Liver (tissue), 9 donors: ENCODE measurements around the gene NYAP2. TPM values are rescaled to one million over a fixed set of nuclear protein-coding genes. Genes with fewer than 3 reads are reported as not detected.

Experiments used
- DNase-seq: peaks from one replicate; pipeline ENCODE4 v3.0.0-alpha.2; 2017; ENCODE audit warnings: low spot score
- H3K27ac ChIP-seq, 2 donors: one replicate each; pipeline ENCODE4 v1.7.0; 2013; ENCODE audit warnings: inconsistent platforms in 2 of 2, low read length in 2 of 2, control low read depth in 1 of 2, low read depth in 1 of 2, mild to moderate bottlenecking in 1 of 2
- H3K27me3 ChIP-seq, 4 donors: one replicate each; pipeline versions ENCODE4 v1.6.1 to v1.7.0; 2013; ENCODE audit warnings: low read length in 3 of 4, inconsistent platforms in 1 of 4, mild to moderate bottlenecking in 1 of 4, moderate library complexity in 1 of 4; ENCODE audit not compliant: control insufficient read depth in 4 of 4, insufficient read depth in 4 of 4
- H3K36me3 ChIP-seq, 4 donors: one replicate each; pipeline versions ENCODE4 v1.6.1 to v1.7.0; 2013; ENCODE audit warnings: low read length in 3 of 4, mild to moderate bottlenecking in 3 of 4, low read depth in 1 of 4, moderate library complexity in 1 of 4; ENCODE audit not compliant: control insufficient read depth in 4 of 4, insufficient read depth in 3 of 4
- H3K4me1 ChIP-seq, 4 donors: one replicate each; pipeline versions ENCODE4 v1.6.1 to v1.7.0; 2013; ENCODE audit warnings: low read length in 3 of 4, mild to moderate bottlenecking in 3 of 4, moderate library complexity in 1 of 4; ENCODE audit not compliant: control insufficient read depth in 4 of 4, insufficient read depth in 4 of 4
- H3K4me3 ChIP-seq, 3 donors: one replicate each; pipeline versions ENCODE4 v1.6.1 to v1.7.0; 2013; ENCODE audit warnings: low read length in 3 of 3, control low read depth in 1 of 3, low read depth in 1 of 3, mild to moderate bottlenecking in 1 of 3
- H3K9ac ChIP-seq, 2 donors: one replicate each; pipeline ENCODE4 v1.7.0; 2013; ENCODE audit warnings: low read length in 2 of 2, mild to moderate bottlenecking in 2 of 2, moderate library complexity in 2 of 2, control low read depth in 1 of 2, low read depth in 1 of 2
- H3K9me3 ChIP-seq, 4 donors: one replicate each; pipeline versions ENCODE4 v1.6.1 to v1.7.0; 2013; ENCODE audit warnings: low read length in 3 of 4; ENCODE audit not compliant: control insufficient read depth in 4 of 4
- ATF3 ChIP-seq: IDR thresholded peaks from 2 replicates; pipeline ENCODE4 v1.6.1; 2016; ENCODE audit warnings: antibody characterized with exemption
- CTCF ChIP-seq: fragments of 150-350 bp; IDR thresholded peaks from 2 replicates; pipeline ENCODE4 v1.5.1; 2017; ENCODE audit warnings: improper control_type of control experiment, low read depth, low read length; ENCODE audit not compliant: missing input control
- EGR1 ChIP-seq, 2 donors: IDR thresholded peaks; 2 replicates each; pipeline ENCODE4 v1.6.1; 2016 to 2018; ENCODE audit warnings: antibody characterized with exemption in 2 of 2, low read depth in 2 of 2
- FOXA1 ChIP-seq: IDR thresholded peaks from 2 replicates; pipeline ENCODE4 v1.6.1; 2016; ENCODE audit warnings: antibody characterized with exemption
- FOXA2 ChIP-seq: IDR thresholded peaks from 2 replicates; pipeline ENCODE4 v1.6.1; 2016; ENCODE audit warnings: antibody characterized with exemption
- GABPA ChIP-seq, 2 donors: IDR thresholded peaks in 1 of 2; conservative IDR thresholded peaks in 1 of 2; 2 replicates each; pipeline ENCODE4 v1.6.1; 2016; ENCODE audit warnings: antibody characterized with exemption in 2 of 2, mild to moderate bottlenecking in 1 of 2, moderate library complexity in 1 of 2
- HNF4A ChIP-seq, 2 donors: conservative IDR thresholded peaks; 2 replicates each; pipeline ENCODE4 v1.6.1; 2016; ENCODE audit warnings: antibody characterized with exemption in 2 of 2, mild to moderate bottlenecking in 2 of 2
- HNF4G ChIP-seq: IDR thresholded peaks from 2 replicates; pipeline ENCODE4 v1.6.1; 2016; ENCODE audit warnings: antibody characterized with exemption
- JUND ChIP-seq, 2 donors: IDR thresholded peaks; 2 replicates each; pipeline ENCODE4 v1.6.1; 2016; ENCODE audit warnings: antibody characterized with exemption in 2 of 2
- MAX ChIP-seq: IDR thresholded peaks from 2 replicates; pipeline ENCODE4 v1.6.1; 2016; ENCODE audit warnings: antibody characterized with exemption
- NR2F2 ChIP-seq: IDR thresholded peaks from 2 replicates; pipeline ENCODE4 v1.6.1; 2016; ENCODE audit warnings: antibody characterized with exemption
- RAD21 ChIP-seq, 2 donors: IDR thresholded peaks; 2 replicates each; pipeline ENCODE4 v1.6.1; 2016; ENCODE audit warnings: antibody characterized with exemption in 2 of 2, mild to moderate bottlenecking in 2 of 2
- REST ChIP-seq: IDR thresholded peaks from 2 replicates; pipeline ENCODE4 v1.6.1; 2016; ENCODE audit warnings: antibody characterized with exemption, mild to moderate bottlenecking
- RXRA ChIP-seq, 2 donors: IDR thresholded peaks; 2 replicates each; pipeline ENCODE4 v1.6.1; 2017 to 2018; ENCODE audit warnings: antibody characterized with exemption in 2 of 2, mild to moderate bottlenecking in 1 of 2
- SP1 ChIP-seq: IDR thresholded peaks from 2 replicates; pipeline ENCODE4 v1.6.1; 2018; ENCODE audit warnings: antibody characterized with exemption, mild to moderate bottlenecking
- TAF1 ChIP-seq: conservative IDR thresholded peaks from 2 replicates; pipeline ENCODE4 v1.6.1; 2016; ENCODE audit warnings: antibody characterized with exemption, mild to moderate bottlenecking
- YY1 ChIP-seq: IDR thresholded peaks from 2 replicates; pipeline ENCODE4 v1.6.1; 2016; ENCODE audit warnings: antibody characterized with exemption, mild to moderate bottlenecking
- ZBTB33 ChIP-seq: IDR thresholded peaks from 2 replicates; pipeline ENCODE4 v1.6.1; 2016; ENCODE audit warnings: antibody characterized with exemption
- WGBS: extraction: QIAGEN DNeasy Blood & Tissue Kit; methylation state at CpG from one replicate; pipeline ENCODE4 v1.1.7; 2013; 5-methylcytosine and 5-hydroxymethylcytosine counted together
- polyA plus RNA-seq, 2 donors: library from polyadenylated mRNA; stranded (reverse) in 1 of 2; unstranded in 1 of 2; fragments of 200-250 nt in 1 of 2; fragments of >200 nt in 1 of 2; fragmentation: Nextera tagmentation in 1 of 2; extraction: Ambion mirVana in 1 of 2; gene quantifications; one replicate each; pipeline versions ENCODE4 v1.2.1 to v1.2.3, GENCODE V29; 2013 to 2015
- total RNA-seq, 2 donors: library from RNA; depleted of rRNA; stranded (reverse); fragments of >200 nt; gene quantifications; one replicate each; pipeline ENCODE4 v1.2.3, GENCODE V29; 2014
- donor health status: healthy.
- donor health status: healthy.
- donor health status: healthy.
- donor health status: healthy.
- donor health status: healthy.

NYAP2 gene
- total and polyA plus RNA-seq, 4 donors, result not detected

GRCh38 chr2:225354281-225354774 is 45.2 kb upstream of the NYAP2 start:
- Histone ChIP-seq H3K4me1 (no peaks in the 10 kb centered on the region), H3K9ac (no peak overlapping the region), H3K27ac (no peak overlapping the region), H3K36me3 (no peaks in the 10 kb centered on the region), H3K4me3 (no peak overlapping the region), H3K9me3 (no peaks in the 10 kb centered on the region), H3K27me3 (peaks cover 0 to 2% (median 0%) of the 10 kb centered on the region in 4 donors)
- no peak for DNase-seq
- TF ChIP-seq YY1, result no peak
- TF ChIP-seq EGR1 (IDR thresholded peaks at IDR 0.05; ENCODE audit: low read depth in 2 of 2), result no peak
- no peak for TF ChIP-seq NR2F2
- no peak for TF ChIP-seq CTCF
- TF ChIP-seq MAX, result no peak
- TF ChIP-seq GABPA (IDR thresholded peaks at IDR 0.05 in 1 of 2, conservative IDR thresholded peaks at IDR 0.05 in 1 of 2), result no peak
- no peak for TF ChIP-seq SP1
- no peak for TF ChIP-seq TAF1
- no peak for TF ChIP-seq HNF4G
- TF ChIP-seq ZBTB33, result no peak
- TF ChIP-seq FOXA2, result no peak
- no peak for TF ChIP-seq RXRA (IDR thresholded peaks at IDR 0.05)
- TF ChIP-seq ATF3, result no peak
- no peak for TF ChIP-seq FOXA1
- no peak for TF ChIP-seq JUND (IDR thresholded peaks at IDR 0.05)
- TF ChIP-seq REST, result no peak
- no peak for TF ChIP-seq HNF4A (conservative IDR thresholded peaks at IDR 0.05)
- TF ChIP-seq RAD21 (IDR thresholded peaks at IDR 0.05), result no peak
- 23% methylated on average over 3 of the region's 3 CpGs for WGBS
